Breast epithelium (tissue), 3 donors: ENCODE results near the gene HPCAL4.

Experiments
- POLR2A ChIP-seq: fragments of 450-650 bp; IDR thresholded peaks from one replicate; pipeline ENCODE4 v1.6.1; 2016; ENCODE audit warnings: antibody characterized with exemption, mild to moderate bottlenecking, moderate library complexity
- TF ChIP-seq, protein P1 (sequence below), 3 donors: fragments of 450-650 bp; IDR thresholded peaks; one replicate each; pipeline ENCODE4 v1.5.1; 2016 to 2017; ENCODE audit warnings: antibody characterized with exemption in 3 of 3, mild to moderate bottlenecking in 3 of 3, moderate library complexity in 3 of 3

GRCh38 chr1:39678889-39679288 is 12.3 kb downstream of the HPCAL4 start:
- TF ChIP-seq, protein P1, sequence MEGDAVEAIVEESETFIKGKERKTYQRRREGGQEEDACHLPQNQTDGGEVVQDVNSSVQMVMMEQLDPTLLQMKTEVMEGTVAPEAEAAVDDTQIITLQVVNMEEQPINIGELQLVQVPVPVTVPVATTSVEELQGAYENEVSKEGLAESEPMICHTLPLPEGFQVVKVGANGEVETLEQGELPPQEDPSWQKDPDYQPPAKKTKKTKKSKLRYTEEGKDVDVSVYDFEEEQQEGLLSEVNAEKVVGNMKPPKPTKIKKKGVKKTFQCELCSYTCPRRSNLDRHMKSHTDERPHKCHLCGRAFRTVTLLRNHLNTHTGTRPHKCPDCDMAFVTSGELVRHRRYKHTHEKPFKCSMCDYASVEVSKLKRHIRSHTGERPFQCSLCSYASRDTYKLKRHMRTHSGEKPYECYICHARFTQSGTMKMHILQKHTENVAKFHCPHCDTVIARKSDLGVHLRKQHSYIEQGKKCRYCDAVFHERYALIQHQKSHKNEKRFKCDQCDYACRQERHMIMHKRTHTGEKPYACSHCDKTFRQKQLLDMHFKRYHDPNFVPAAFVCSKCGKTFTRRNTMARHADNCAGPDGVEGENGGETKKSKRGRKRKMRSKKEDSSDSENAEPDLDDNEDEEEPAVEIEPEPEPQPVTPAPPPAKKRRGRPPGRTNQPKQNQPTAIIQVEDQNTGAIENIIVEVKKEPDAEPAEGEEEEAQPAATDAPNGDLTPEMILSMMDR (IDR thresholded peaks at IDR 0.05), result no peak
- TF ChIP-seq POLR2A, result no peak
